CD4-positive, CD25-positive, alpha-beta regulatory T cell (primary cell): Measurements from ENCODE around the gene PNKD. TPM values are rescaled to one million over a fixed set of nuclear protein-coding genes. Genes with fewer than 3 reads are reported as not detected.

Experiments used
- ATAC-seq, 2 donors: fragments of 150-1000 bp; cut with Tn5 transposase; one replicate each; pipeline ENCODE4 v1.10.0; 2021; ENCODE audit warnings: low read depth in 2 of 2, moderate number of reproducible peaks in 2 of 2, moderate library complexity in 1 of 2
- DNase-seq, 3 donors: peaks; one replicate each; pipeline versions ENCODE4 v3.0.0 to v3.0.0-alpha.2; 2012 to 2022; ENCODE audit warnings: mixed read lengths in 1 of 3
- H3K27ac ChIP-seq: one replicate; pipeline ENCODE4 v1.7.0; 2013; ENCODE audit warnings: mild to moderate bottlenecking, low read length; ENCODE audit not compliant: insufficient read depth, poor library complexity, severe bottlenecking
- H3K27me3 ChIP-seq: one replicate; pipeline ENCODE4 v1.7.0; 2013; ENCODE audit warnings: low read length; ENCODE audit not compliant: control insufficient read depth, insufficient read depth
- H3K36me3 ChIP-seq: one replicate; pipeline ENCODE4 v1.7.0; 2013; ENCODE audit warnings: mild to moderate bottlenecking, low read length, moderate library complexity; ENCODE audit not compliant: control insufficient read depth, insufficient read depth
- H3K4me1 ChIP-seq: 2 replicates; pipeline ENCODE4 v1.7.0; 2013; ENCODE audit warnings: mild to moderate bottlenecking, low read length; ENCODE audit not compliant: insufficient read depth, control insufficient read depth, poor library complexity, severe bottlenecking
- H3K4me3 ChIP-seq: one replicate; pipeline ENCODE4 v1.7.0; 2013; ENCODE audit warnings: low read depth, mild to moderate bottlenecking, low read length, moderate library complexity
- H3K9me3 ChIP-seq, 2 experiments: 1 replicate in 1 of 2; 2 replicates in 1 of 2; pipeline ENCODE4 v1.7.0; 2013; ENCODE audit warnings: low read length in 2 of 2, mild to moderate bottlenecking in 1 of 2, moderate library complexity in 1 of 2; ENCODE audit not compliant: control insufficient read depth in 2 of 2
- H3K27ac Mint-ChIP-seq, 3 donors: one replicate each; pipeline ENCODE4 v1.8.0; 2020 to 2022; ENCODE audit warnings: mild to moderate bottlenecking in 3 of 3, mixed read lengths in 3 of 3, moderate library complexity in 2 of 3
- H3K27me3 Mint-ChIP-seq: one replicate; pipeline ENCODE4 v1.8.0; 2022; ENCODE audit warnings: mild to moderate bottlenecking, mixed read lengths
- H3K36me3 Mint-ChIP-seq: one replicate; pipeline ENCODE4 v1.8.0; 2020; ENCODE audit warnings: mixed read lengths
- H3K4me1 Mint-ChIP-seq, 4 donors: one replicate each; pipeline ENCODE4 v1.8.0; 2020 to 2022; ENCODE audit warnings: mixed read lengths in 4 of 4, mild to moderate bottlenecking in 1 of 4
- H3K4me3 Mint-ChIP-seq, 4 donors: one replicate each; pipeline ENCODE4 v1.8.0; 2020 to 2022; ENCODE audit warnings: mild to moderate bottlenecking in 4 of 4, mixed read lengths in 4 of 4, moderate library complexity in 3 of 4
- H3K9me3 Mint-ChIP-seq, 7 donors: one replicate each; pipeline ENCODE4 v1.8.0; 2020 to 2022; ENCODE audit warnings: mixed read lengths in 7 of 7, mild to moderate bottlenecking in 3 of 7, moderate library complexity in 2 of 7
- polyA plus RNA-seq, 4 donors: library from polyadenylated mRNA; unstranded; fragments of 300-500 nt; fragmentation: Illumina TruSeq; gene quantifications; one replicate each; pipeline ENCODE4 v1.2.3, GENCODE V29; 2021
- total RNA-seq: library from RNA; stranded (reverse); gene quantifications from one replicate; pipeline ENCODE4 v1.2.3, GENCODE V29; 2022

The PNKD gene
- total and polyA plus RNA-seq, 5 donors from 2014 or later = 21.9 to 107 (median 98.0) TPM

DNA sequence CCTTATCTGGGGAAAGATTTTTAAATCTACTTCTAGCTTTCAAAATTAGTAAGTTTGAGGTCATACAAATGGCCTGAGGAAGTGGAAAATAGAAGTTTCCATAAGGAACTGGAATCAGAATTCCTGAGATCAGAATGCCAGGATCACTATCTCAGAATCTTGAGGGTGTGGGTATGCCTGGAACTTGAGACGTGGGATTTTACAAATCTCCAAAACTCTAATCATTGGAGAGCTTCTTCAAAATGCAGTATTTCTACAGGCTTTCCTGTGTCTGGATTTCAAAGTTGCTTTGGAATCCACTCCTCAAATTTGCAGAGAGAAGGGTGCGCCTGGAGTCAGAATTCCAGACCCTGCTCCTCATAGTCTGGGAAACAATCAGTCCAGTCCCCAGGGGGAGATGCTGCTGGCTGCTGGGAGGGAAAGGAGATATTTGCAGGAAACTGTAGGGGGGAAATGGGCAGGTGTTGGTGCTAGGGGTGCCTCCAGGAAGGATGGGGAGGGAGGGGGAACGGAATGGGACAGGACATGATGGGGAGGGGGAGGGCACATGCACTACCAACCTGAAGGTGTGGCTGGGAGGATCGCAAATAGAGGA is 55.3 kb downstream of the PNKD start:
- Histone ChIP-seq H3K4me1 (peaks cover 19% of the 10 kb centered on the region), H3K36me3 (no peaks in the 10 kb centered on the region), H3K4me3 (no peak overlapping the region), H3K27ac (no peak overlapping the region), H3K27me3 (no peaks in the 10 kb centered on the region), H3K9me3 (no peaks in the 10 kb centered on the region)
- Mint-ChIP-seq H3K27me3 (peaks cover 17% of the 10 kb centered on the region), H3K36me3 (no peaks in the 10 kb centered on the region), H3K4me3 (peak overlapping the region in 2 of 4 donors; percentile 17 to 75), H3K9me3 (no peaks in the 10 kb centered on the region), H3K4me1 (peaks cover 0 to 38% (median 16%) of the 10 kb centered on the region in 4 donors), H3K27ac (peak overlapping the region in 1 of 3 donors; percentile 20)
- DNase-seq (no peak), ATAC-seq (no peak)

DNA sequence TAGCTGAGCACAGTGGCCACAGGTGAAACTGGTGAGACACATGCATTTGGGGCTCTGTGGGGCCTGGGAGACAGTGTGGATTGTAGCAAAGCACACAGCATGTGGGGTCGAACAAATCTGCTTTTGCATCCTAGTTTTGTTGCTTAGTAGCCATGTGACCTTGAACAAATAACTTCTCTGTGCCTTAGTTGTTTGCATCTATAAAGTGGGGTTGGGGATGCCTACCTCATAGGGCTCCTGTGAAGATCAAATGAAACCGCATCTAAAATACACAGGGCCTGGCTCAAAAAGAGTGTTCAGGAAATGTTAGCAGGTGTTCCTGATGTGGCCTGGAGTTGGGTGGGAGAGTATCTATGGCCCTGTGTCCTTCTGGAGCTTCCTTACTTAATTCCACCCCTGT is 56.0 kb downstream of the PNKD start:
- Histone ChIP-seq H3K27ac (no peak overlapping the region), H3K4me1 (peaks cover 19% of the 10 kb centered on the region), H3K9me3 (no peaks in the 10 kb centered on the region), H3K36me3 (no peaks in the 10 kb centered on the region), H3K27me3 (no peaks in the 10 kb centered on the region), H3K4me3 (no peak overlapping the region)
- Mint-ChIP-seq H3K27ac (peak overlapping the region in 2 of 3 donors; percentile 20 to 26), H3K4me1 (peaks cover 0 to 32% (median 14%) of the 10 kb centered on the region in 4 donors), H3K9me3 (no peaks in the 10 kb centered on the region), H3K27me3 (peaks cover 17% of the 10 kb centered on the region), H3K36me3 (no peaks in the 10 kb centered on the region), H3K4me3 (peak overlapping the region in 1 of 4 donors; percentile 17)
- DNase-seq (no peak), ATAC-seq (no peak)

DNA sequence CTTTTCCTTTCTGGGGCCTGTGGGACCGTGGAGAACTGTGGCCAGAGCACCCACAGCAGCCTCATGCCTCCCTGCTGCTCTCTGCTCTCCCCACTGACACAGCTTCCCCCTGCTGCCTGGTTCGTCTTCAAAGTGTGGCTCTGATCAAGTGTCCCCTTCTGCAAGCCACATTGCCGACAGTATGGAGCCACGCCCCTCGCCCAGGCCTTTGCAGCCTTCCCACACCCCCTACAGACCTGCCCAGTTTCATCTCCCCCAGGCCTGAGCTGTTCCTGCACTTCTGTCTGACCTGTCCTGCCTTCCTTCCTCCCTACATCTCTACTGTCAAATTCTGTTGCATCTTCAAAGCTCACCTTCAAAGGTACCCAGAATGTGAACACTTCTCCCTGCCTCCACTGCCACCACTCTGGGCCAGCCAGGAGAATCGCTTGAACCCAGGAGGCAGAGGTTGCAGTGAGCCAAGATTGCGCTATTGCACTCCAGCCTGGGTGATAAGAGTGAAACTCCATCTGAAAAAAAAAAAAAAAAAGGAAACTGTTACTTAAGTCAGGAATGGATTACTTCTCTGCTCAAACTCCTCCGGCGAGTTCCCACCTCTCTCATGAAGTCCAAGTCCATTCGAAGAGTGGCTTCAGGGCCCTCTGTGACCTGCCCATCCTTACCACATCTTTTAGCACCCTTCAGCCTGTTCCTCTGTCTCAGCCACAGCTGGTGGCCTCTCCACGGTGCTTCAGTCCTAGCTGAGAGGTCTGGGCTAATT is 57.3 kb downstream of the PNKD start:
- H3K9me3 ChIP-seq = no peaks in the 10 kb centered on the region
- no peak overlapping the region for H3K4me3 ChIP-seq
- peaks cover 0 to 21% (median 7%) of the 10 kb centered on the region in 4 donors for H3K4me1 Mint-ChIP-seq
- no peaks in the 10 kb centered on the region for H3K36me3 ChIP-seq
- ATAC-seq (no peak), DNase-seq (no peak)
- H3K27me3 Mint-ChIP-seq = peaks cover 17% of the 10 kb centered on the region
- H3K36me3 Mint-ChIP-seq = no peaks in the 10 kb centered on the region
- H3K27me3 ChIP-seq = no peaks in the 10 kb centered on the region
- H3K9me3 Mint-ChIP-seq = no peaks in the 10 kb centered on the region
- no peak overlapping the region for H3K27ac ChIP-seq
- peak overlapping the region in 2 of 3 donors; percentile 6 to 45 for H3K27ac Mint-ChIP-seq
- peak overlapping the region in 1 of 4 donors; percentile 20 for H3K4me3 Mint-ChIP-seq
- peaks cover 18% of the 10 kb centered on the region for H3K4me1 ChIP-seq

DNA sequence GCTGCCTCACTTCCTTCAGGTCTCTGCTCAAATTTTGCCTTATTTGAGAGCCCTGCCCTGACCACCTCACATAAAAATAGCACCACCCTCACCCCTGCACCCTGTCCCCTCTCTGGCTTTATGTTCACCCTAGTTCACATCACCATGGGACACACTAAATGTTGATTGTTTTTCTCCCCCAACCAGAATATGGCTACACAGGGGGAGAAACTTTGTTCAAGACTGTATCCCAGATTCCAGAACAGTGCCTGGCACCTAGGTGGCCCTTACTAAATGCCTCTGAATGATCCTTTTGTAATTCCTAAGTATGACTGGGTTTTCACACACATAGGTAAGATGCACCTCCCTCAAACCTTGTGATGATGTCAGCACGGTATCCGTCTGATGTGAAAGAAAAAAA is 58.0 kb downstream of the PNKD start:
- peak overlapping the region in 1 of 3 donors; percentile 45 for H3K27ac Mint-ChIP-seq
- H3K9me3 Mint-ChIP-seq = peaks cover 0 to 1% (median 0%) of the 10 kb centered on the region in 7 donors
- H3K27me3 ChIP-seq = no peaks in the 10 kb centered on the region
- H3K4me1 Mint-ChIP-seq = peaks cover 0 to 21% (median 7%) of the 10 kb centered on the region in 4 donors
- H3K27ac ChIP-seq = no peak overlapping the region
- H3K4me3 Mint-ChIP-seq = peak overlapping the region in 1 of 4 donors; percentile 20
- peaks cover 16% of the 10 kb centered on the region for H3K27me3 Mint-ChIP-seq
- H3K36me3 Mint-ChIP-seq = no peaks in the 10 kb centered on the region
- ATAC-seq (no peak), DNase-seq (no peak)
- no peaks in the 10 kb centered on the region for H3K9me3 ChIP-seq
- no peak overlapping the region for H3K4me3 ChIP-seq
- H3K4me1 ChIP-seq = peaks cover 13% of the 10 kb centered on the region
- no peaks in the 10 kb centered on the region for H3K36me3 ChIP-seq

DNA sequence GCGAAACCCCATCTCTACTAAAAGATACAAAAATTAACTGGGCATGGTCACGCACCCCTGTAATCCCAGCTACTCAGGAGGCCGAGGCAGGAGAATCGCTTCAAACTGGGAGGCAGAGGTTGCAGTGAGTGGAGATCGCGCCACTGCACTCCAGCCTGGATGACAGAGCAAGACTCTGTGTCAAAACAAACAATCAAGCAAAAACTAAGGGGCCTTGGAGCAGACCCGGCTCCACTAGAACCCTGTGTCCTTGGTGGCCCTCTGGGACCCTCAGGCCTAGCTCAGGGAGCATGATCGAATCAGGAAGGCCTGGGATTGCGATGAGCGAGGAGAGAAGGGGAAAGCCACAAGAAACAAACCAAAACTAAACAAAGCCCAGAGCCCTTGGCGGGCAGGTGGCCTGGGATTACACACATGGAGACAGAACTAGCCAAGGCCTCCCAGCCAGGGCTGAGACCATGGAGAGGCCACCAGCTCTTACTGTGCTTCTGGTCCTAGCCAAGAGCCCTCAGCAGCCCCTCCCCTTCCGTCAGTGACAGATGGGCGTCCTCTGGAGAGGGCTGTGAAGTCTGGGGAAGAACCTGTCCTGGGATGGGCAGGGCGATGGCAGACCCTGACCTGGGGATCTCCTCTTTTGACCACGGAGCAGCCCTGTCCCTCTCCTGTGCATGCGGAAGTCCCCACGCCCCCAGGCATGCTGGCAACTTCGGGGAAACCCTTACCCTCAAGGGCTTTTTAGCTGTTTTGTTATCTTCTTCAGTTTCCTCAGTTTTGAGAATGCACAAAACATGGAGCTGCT is 58.9 kb downstream of the PNKD start:
- H3K4me1 Mint-ChIP-seq = peaks cover 0 to 12% (median 2%) of the 10 kb centered on the region in 4 donors
- no peaks in the 10 kb centered on the region for H3K36me3 Mint-ChIP-seq
- peaks cover 4% of the 10 kb centered on the region for H3K4me1 ChIP-seq
- peaks cover 8% of the 10 kb centered on the region for H3K27me3 Mint-ChIP-seq
- H3K27ac Mint-ChIP-seq = no peak overlapping the region
- peak overlapping the region in 1 of 4 donors; percentile 35 for H3K4me3 Mint-ChIP-seq
- H3K36me3 ChIP-seq = no peaks in the 10 kb centered on the region
- H3K4me3 ChIP-seq = no peak overlapping the region
- DNase-seq (no peak), ATAC-seq (peak in 1 of 2 donors; percentile 30)
- peaks cover 0 to 1% (median 0%) of the 10 kb centered on the region in 7 donors for H3K9me3 Mint-ChIP-seq
- no peaks in the 10 kb centered on the region for H3K9me3 ChIP-seq
- H3K27me3 ChIP-seq = no peaks in the 10 kb centered on the region
- H3K27ac ChIP-seq = no peak overlapping the region

DNA sequence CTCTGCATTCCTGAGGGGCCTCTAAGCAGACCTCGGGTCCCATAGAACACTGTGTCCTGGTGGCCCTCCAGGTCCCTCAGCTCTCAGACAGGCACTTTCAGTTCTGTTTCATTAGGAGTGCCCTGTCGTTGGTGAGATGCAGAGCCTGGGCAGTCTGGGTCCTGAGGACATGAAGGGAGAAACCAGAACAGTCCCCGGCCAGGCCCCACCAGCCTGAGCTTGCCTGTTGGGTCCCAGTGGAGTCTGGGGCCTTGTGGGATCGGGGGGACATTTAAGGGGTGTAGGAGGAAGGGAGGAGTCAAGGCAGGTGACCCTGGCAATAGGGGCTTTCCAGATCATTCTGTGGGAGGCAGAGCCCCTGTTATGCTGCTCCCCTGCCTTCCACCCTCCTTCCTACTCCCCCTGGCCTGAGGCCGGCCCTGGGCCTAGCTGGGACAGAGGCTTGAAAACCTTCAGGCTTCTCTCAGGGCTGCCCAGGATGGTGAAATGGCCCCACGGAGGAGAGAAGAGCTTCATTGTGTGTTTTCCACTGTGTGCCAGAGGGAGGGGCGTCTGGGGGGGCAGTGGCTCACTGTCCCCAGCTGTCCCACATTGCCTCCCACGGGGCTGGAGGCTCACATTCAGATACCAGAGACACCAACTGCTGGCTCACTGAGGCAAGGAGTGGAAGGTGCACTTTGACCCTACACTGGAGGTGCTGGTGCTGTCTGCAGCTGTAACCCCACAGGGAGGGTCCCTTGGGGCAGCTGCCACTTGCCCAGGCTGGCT is 59.7 kb downstream of the PNKD start:
- DNase-seq (no peak), ATAC-seq (peak in 1 of 2 donors; percentile 13)
- Mint-ChIP-seq H3K4me1 (peaks cover 0 to 11% (median 1%) of the 10 kb centered on the region in 4 donors), H3K27ac (no peak overlapping the region), H3K4me3 (peak overlapping the region in 1 of 4 donors; percentile 35), H3K27me3 (peaks cover 4% of the 10 kb centered on the region), H3K9me3 (peaks cover 0 to 1% (median 0%) of the 10 kb centered on the region in 7 donors), H3K36me3 (no peaks in the 10 kb centered on the region)
- H3K4me3 ChIP-seq = no peak overlapping the region
- H3K4me1 ChIP-seq = peaks cover 4% of the 10 kb centered on the region
- no peaks in the 10 kb centered on the region for H3K27me3 ChIP-seq
- no peaks in the 10 kb centered on the region for H3K9me3 ChIP-seq
- no peak overlapping the region for H3K27ac ChIP-seq
- no peaks in the 10 kb centered on the region for H3K36me3 ChIP-seq

DNA sequence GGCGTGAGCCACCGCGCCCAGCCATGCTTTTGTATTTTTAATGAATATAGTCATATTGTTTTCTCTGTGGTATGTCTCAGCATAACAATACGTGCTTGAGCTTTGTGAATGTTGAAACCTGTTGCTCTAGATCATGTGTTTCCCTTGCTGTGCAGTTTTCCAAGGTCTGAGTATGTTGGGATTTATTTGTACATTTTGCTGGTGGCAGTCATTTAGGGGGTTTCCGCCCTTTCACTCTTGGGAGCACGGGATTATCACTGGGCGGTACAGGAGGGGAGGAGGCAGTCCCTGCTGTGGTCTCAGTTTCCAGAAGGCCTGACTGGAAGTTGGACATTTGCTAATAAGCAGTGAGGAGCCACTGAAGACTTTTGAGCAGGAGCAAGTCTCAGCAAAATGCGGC is 61.4 kb downstream of the PNKD start:
- Histone ChIP-seq H3K4me3 (no peak overlapping the region), H3K36me3 (no peaks in the 10 kb centered on the region), H3K27ac (no peak overlapping the region), H3K27me3 (no peaks in the 10 kb centered on the region), H3K9me3 (no peaks in the 10 kb centered on the region), H3K4me1 (peaks cover 4% of the 10 kb centered on the region)
- H3K27me3 Mint-ChIP-seq = peaks cover 4% of the 10 kb centered on the region
- no peak overlapping the region for H3K27ac Mint-ChIP-seq
- DNase-seq (no peak), ATAC-seq (no peak)
- H3K36me3 Mint-ChIP-seq = no peaks in the 10 kb centered on the region
- H3K4me1 Mint-ChIP-seq = peaks cover 0 to 6% (median 1%) of the 10 kb centered on the region in 4 donors
- H3K4me3 Mint-ChIP-seq = no peak overlapping the region
- H3K9me3 Mint-ChIP-seq = peaks cover 0 to 3% (median 0%) of the 10 kb centered on the region in 7 donors
